Suprapubic skin (tissue), 4 donors: ENCODE results near the gene CLCN6. TPM values are rescaled to one million over a fixed set of nuclear protein-coding genes. Genes with fewer than 3 reads are reported as not detected.

Experiments used
- DNase-seq, 2 donors: peaks; one replicate each; pipeline ENCODE4 v3.0.0-alpha.2; 2019; ENCODE audit warnings: low spot score in 2 of 2
- H3K27ac ChIP-seq: fragments of 200-600 bp; sonication (generic); one replicate; pipeline ENCODE4 v1.5.1; 2019
- H3K27me3 ChIP-seq: fragments of 200-600 bp; sonication (generic); one replicate; pipeline ENCODE4 v1.5.1; 2019
- H3K36me3 ChIP-seq: fragments of 200-600 bp; sonication (generic); one replicate; pipeline ENCODE4 v1.5.1; 2019
- H3K4me1 ChIP-seq: fragments of 200-600 bp; sonication (generic); one replicate; pipeline ENCODE4 v1.5.1; 2019
- H3K4me3 ChIP-seq: fragments of 200-600 bp; sonication (generic); one replicate; pipeline ENCODE4 v1.5.1; 2019; ENCODE audit warnings: mild to moderate bottlenecking
- H3K9me3 ChIP-seq: fragments of 200-600 bp; sonication (generic); one replicate; pipeline ENCODE4 v1.5.1; 2019
- EP300 ChIP-seq: sonication (generic); formaldehyde crosslinking; IDR thresholded peaks from one replicate; pipeline ENCODE4 v1.6.1; 2017; ENCODE audit warnings: antibody characterized with exemption
- POLR2A ChIP-seq, 2 donors: fragments of 450-650 bp; IDR thresholded peaks; one replicate each; pipeline ENCODE4 v1.6.1; 2017; ENCODE audit warnings: antibody characterized with exemption in 2 of 2, mild to moderate bottlenecking in 2 of 2, moderate library complexity in 2 of 2
- POLR2AphosphoS5 ChIP-seq, 3 donors: sonication (generic); formaldehyde crosslinking; IDR thresholded peaks; one replicate each; pipeline ENCODE4 v1.6.1; 2017; ENCODE audit warnings: antibody characterized with exemption in 3 of 3
- WGBS: methylation state at CpG from one replicate; pipeline ENCODE4 v1.1.5; 2018; 5-methylcytosine and 5-hydroxymethylcytosine counted together
- total RNA-seq, 4 donors: library from RNA; depleted of rRNA; stranded (reverse); fragments of >200 nt; gene quantifications; one replicate each; pipeline ENCODE4 v1.1.0, GENCODE V29; 2016
- TF ChIP-seq, protein P1 (sequence below), 2 donors: fragments of 200-600 bp in 1 of 2; fragments of 450-650 bp in 1 of 2; sonication (generic) in 1 of 2; IDR thresholded peaks; one replicate each; pipeline ENCODE4 v1.5.1; 2016 to 2019; ENCODE audit warnings: antibody characterized with exemption in 2 of 2, mild to moderate bottlenecking in 1 of 2, moderate library complexity in 1 of 2

The CLCN6 gene
- total RNA-seq, 4 donors from 2014 or later: 6.2 to 22.5 (median 10.2) TPM

DNA sequence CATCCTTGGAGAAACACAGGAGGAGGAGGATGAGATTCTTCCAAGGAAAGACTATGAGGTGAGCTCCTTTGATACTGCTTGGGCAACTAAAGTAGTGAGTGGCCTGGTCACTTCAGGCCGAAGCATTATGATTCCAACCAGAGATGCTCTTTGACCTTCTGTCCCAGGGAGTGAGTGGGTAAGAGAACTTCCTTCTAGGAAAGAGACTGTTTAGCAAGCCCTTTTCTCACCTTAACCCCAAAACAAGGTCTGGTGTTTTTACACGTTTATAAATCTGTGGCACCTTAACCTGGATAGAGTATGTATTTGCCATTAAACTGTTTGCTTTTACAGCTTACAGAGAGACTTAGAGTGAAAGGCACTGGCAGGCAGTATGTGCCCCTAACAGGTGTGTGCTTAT is 1.1 kb downstream of the CLCN6 start:
- 48% methylated on average over 2 of the region's 2 CpGs for WGBS
- Histone ChIP-seq H3K36me3 (peaks cover 29% of the 10 kb centered on the region), H3K9me3 (no peaks in the 10 kb centered on the region), H3K4me3 (peak overlapping the region; percentile 76), H3K27me3 (no peaks in the 10 kb centered on the region), H3K27ac (no peak overlapping the region), H3K4me1 (peaks cover 51% of the 10 kb centered on the region)
- TF ChIP-seq EP300: no peak
- TF ChIP-seq POLR2A (IDR thresholded peaks at IDR 0.05): no peak
- TF ChIP-seq, protein P1, sequence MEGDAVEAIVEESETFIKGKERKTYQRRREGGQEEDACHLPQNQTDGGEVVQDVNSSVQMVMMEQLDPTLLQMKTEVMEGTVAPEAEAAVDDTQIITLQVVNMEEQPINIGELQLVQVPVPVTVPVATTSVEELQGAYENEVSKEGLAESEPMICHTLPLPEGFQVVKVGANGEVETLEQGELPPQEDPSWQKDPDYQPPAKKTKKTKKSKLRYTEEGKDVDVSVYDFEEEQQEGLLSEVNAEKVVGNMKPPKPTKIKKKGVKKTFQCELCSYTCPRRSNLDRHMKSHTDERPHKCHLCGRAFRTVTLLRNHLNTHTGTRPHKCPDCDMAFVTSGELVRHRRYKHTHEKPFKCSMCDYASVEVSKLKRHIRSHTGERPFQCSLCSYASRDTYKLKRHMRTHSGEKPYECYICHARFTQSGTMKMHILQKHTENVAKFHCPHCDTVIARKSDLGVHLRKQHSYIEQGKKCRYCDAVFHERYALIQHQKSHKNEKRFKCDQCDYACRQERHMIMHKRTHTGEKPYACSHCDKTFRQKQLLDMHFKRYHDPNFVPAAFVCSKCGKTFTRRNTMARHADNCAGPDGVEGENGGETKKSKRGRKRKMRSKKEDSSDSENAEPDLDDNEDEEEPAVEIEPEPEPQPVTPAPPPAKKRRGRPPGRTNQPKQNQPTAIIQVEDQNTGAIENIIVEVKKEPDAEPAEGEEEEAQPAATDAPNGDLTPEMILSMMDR (IDR thresholded peaks at IDR 0.05): no peak
- no peak for TF ChIP-seq POLR2AphosphoS5 (IDR thresholded peaks at IDR 0.05)
- no peak for DNase-seq

DNA sequence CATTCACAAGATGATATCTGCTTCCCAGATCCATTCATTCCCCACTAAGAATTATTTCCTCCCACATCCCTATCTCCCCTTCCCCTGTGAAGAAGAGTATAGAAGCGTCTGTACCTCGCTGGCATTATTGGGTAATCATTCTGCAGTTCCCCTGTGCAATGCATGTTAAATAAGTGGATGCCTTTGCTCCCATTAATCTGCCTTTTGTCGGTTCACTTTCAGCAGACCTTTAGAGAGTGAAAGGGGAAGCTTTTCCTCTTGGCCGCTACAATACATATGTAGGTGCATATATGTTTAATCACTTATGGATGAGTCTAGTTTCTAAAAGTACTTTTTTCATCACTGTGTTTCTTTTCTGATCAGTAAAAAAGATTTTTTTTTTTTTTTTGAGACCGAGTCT is 7.0 kb downstream of the CLCN6 start:
- peaks cover 63% of the 10 kb centered on the region for H3K36me3 ChIP-seq
- no peak for DNase-seq
- H3K27me3 ChIP-seq: no peaks in the 10 kb centered on the region
- peaks cover 3% of the 10 kb centered on the region for H3K4me1 ChIP-seq
- H3K27ac ChIP-seq: no peak overlapping the region
- H3K4me3 ChIP-seq: no peak overlapping the region
- TF ChIP-seq, protein P1 (IDR thresholded peaks at IDR 0.05): no peak
- TF ChIP-seq POLR2A (IDR thresholded peaks at IDR 0.05) (no peak), POLR2AphosphoS5 (IDR thresholded peaks at IDR 0.05) (no peak), EP300 (no peak)
- H3K9me3 ChIP-seq: no peaks in the 10 kb centered on the region
- 91% methylated on average over 5 of the region's 5 CpGs for WGBS

DNA sequence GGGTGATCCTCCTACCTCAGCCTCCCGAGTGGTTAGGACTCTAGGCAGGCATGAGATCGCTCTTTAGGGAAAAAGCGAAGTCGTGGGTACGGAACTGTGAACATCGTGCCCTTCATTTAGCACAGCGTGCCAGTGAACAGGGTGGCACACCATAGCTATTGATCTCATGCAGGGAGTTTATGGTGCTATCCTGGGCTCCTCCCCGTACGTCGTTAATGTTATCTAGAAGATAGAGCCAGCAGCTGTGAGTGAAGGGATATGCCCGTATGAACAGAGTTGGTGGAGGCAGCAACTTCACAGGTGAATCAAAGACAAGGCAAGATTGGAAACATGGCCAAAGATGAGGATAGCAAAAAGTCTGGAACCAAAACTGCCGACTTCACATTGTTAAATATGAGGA is 11.2 kb downstream of the CLCN6 start:
- WGBS: 96% methylated on average over 12 of the region's 12 CpGs
- Histone ChIP-seq H3K27me3 (no peaks in the 10 kb centered on the region), H3K9me3 (no peaks in the 10 kb centered on the region), H3K27ac (no peak overlapping the region), H3K4me3 (no peak overlapping the region), H3K36me3 (peaks cover 71% of the 10 kb centered on the region), H3K4me1 (no peaks in the 10 kb centered on the region)
- no peak for TF ChIP-seq POLR2A (IDR thresholded peaks at IDR 0.05)
- no peak for TF ChIP-seq EP300
- no peak for TF ChIP-seq POLR2AphosphoS5 (IDR thresholded peaks at IDR 0.05)
- TF ChIP-seq, protein P1 (IDR thresholded peaks at IDR 0.05): no peak
- DNase-seq: no peak

DNA sequence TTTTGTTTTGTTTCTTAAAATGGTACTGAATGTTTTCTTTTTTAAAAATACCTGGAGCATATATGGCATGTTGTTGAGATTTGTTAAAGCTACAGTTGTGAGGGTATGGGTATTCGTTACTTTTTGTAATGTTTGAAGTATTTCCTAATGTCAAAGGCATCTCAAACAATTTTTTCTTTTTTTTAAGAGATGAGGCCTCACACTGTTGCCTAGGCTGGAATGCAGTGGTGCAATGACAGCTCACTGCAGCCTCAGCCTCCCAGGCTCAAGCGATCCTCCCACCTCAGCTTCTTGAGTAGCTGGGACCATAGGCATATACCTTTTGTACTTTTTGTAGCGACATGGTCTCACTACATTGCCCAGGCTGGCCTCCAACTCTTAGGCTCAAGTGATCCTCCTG is 16.1 kb downstream of the CLCN6 start:
- TF ChIP-seq, protein P1 (IDR thresholded peaks at IDR 0.05): no peak
- TF ChIP-seq POLR2AphosphoS5 (IDR thresholded peaks at IDR 0.05) (no peak), EP300 (no peak), POLR2A (IDR thresholded peaks at IDR 0.05) (no peak)
- H3K27me3 ChIP-seq: no peaks in the 10 kb centered on the region
- no peak for DNase-seq
- 94% methylated on average over 3 of the region's 3 CpGs for WGBS
- H3K36me3 ChIP-seq: peaks cover 93% of the 10 kb centered on the region
- H3K4me3 ChIP-seq: no peak overlapping the region
- no peaks in the 10 kb centered on the region for H3K4me1 ChIP-seq
- no peak overlapping the region for H3K27ac ChIP-seq
- no peaks in the 10 kb centered on the region for H3K9me3 ChIP-seq

DNA sequence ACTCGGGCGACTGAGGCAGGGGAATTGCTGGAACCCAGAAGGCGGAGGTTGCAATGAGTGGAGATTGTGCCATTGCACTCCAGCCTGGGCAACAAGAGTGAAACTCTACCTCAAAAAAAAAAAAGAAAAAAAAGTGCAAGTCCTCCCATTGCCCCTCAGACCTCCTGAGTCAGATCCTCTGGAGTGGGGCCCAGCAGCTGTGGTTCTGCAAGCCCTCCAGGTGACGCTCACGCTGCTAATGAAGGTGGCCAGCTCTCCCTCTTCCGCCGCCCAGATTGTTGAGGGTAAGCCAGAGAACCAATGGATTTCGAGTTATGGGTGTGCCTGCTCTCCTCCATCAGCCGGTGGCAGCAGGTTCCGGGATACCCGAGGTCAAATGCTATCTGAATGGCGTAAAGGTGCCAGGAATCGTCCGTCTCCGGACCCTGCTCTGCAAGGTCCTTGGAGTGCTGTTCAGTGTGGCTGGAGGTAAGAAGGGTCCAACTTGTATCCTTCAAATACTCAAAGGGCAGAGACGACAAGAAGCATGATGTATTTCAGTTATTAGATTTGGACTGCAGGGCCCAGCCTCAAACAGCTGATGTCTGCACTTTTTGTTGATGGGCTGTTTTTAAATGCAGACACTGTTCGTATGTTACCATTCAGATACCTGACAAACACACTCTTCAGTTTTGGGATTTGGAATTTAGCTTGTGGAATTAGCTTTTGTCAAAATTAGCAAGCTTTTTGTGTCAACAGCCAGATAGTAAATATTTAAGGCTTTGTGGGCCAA is 17.6 kb downstream of the CLCN6 start:
- 91% methylated on average over 17 of the region's 17 CpGs for WGBS
- peaks cover 91% of the 10 kb centered on the region for H3K36me3 ChIP-seq

More for the DNA sequence above, 17.6 kb downstream of the CLCN6 start:
- H3K9me3 ChIP-seq: no peaks in the 10 kb centered on the region
- no peaks in the 10 kb centered on the region for H3K4me1 ChIP-seq
- H3K27ac ChIP-seq: no peak overlapping the region
- DNase-seq: peak in 1 of 2 donors; percentile 28
- H3K27me3 ChIP-seq: no peaks in the 10 kb centered on the region
- no peak overlapping the region for H3K4me3 ChIP-seq
- TF ChIP-seq, protein P1 (IDR thresholded peaks at IDR 0.05): no peak
- TF ChIP-seq POLR2A (IDR thresholded peaks at IDR 0.05) (no peak), EP300 (no peak)
